HG03159 (cell line): Measurements from ENCODE around the gene SEMA3D.
"Not testable (repeated sequence)": the region's sequence is repeated elsewhere in the genome, so short reads cannot be mapped to it uniquely, and the experiment has no call there.

Experiments used
- ATAC-seq: cut with Tn5 transposase; IDR thresholded peaks from one replicate; pipeline ENCODE4 v1.9.1; 2021; ENCODE audit warnings: mild to moderate bottlenecking, moderate library complexity; ENCODE audit not compliant: unreplicated experiment

Gene SEMA3D

GRCh38 chr7:85000735-85001350, 186.0 kb downstream of the SEMA3D start:
- no peak for ATAC-seq

GRCh38 chr7:84999450-84999849, 187.4 kb downstream of the SEMA3D start:
- no peak for ATAC-seq

GRCh38 chr7:84998665-84999064, 188.2 kb downstream of the SEMA3D start:
- ATAC-seq, result no peak

- ATAC-seq, result no peak
Observed at GRCh38 chr7:84997626-84998025, 189.2 kb downstream of the SEMA3D start.

GRCh38 chr7:84992954-84993353, 193.9 kb downstream of the SEMA3D start:
- not testable (repeated sequence) for ATAC-seq

GRCh38 chr7:84985073-84985784, 201.6 kb downstream of the SEMA3D start:
- ATAC-seq, result no peak

GRCh38 chr7:84982199-84982598, 204.7 kb downstream of the SEMA3D start:
- no peak for ATAC-seq

GRCh38 chr7:84981055-84981976, 205.5 kb downstream of the SEMA3D start:
- ATAC-seq, result no peak

GRCh38 chr7:84975586-84976185, 211.2 kb downstream of the SEMA3D start:
- ATAC-seq, result no peak

GRCh38 chr7:84971360-84971759, 215.5 kb downstream of the SEMA3D start:
- ATAC-seq, result no peak

GRCh38 chr7:84970670-84971069, 216.2 kb downstream of the SEMA3D start:
- no peak for ATAC-seq

- ATAC-seq, result no peak
Observed at GRCh38 chr7:84953234-84953633, 233.6 kb downstream of the SEMA3D start.

- ATAC-seq, result no peak
Observed at GRCh38 chr7:84950836-84951235, 236.0 kb downstream of the SEMA3D start.

GRCh38 chr7:84949501-84949900, 237.4 kb downstream of the SEMA3D start:
- ATAC-seq, result no peak

- no peak for ATAC-seq
Observed at GRCh38 chr7:84949067-84949466, 237.8 kb downstream of the SEMA3D start.

- ATAC-seq, result no peak
Observed at GRCh38 chr7:84948634-84949033, 238.2 kb downstream of the SEMA3D start.

GRCh38 chr7:84946549-84946948, 240.3 kb downstream of the SEMA3D start:
- ATAC-seq, result no peak
